GM12892 (cell line): Measurements from ENCODE around the gene SDHC.

Source experiments
- POLR2A ChIP-seq: IDR thresholded peaks from 2 replicates; pipeline ENCODE4 v1.6.1; 2011; ENCODE audit warnings: low read depth, low read length, control low read depth
- TAF1 ChIP-seq: IDR thresholded peaks from 2 replicates; pipeline ENCODE4 v1.6.1; 2011; ENCODE audit warnings: low read depth, mild to moderate bottlenecking, control low read depth, low read length, borderline replicate concordance

DNA sequence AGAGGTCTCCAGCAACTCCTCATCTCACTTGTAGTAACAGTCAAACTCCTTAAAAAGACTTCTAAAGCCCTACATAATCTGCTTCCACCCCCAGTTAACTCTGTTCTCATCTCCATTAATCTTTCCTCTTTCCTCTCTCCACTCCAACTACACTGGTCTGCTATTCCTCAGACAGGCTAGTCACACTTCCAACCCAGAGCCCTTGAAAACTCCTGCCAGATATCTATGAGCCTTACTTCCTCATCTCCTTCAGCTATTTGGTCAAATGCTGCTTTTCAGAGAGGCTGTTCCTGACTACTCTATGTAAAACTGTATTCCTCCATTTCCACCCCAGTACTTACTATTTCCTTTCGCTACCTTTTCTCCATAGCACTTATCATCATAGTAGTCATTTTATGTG is 31.2 kb upstream of the SDHC start:
- TF ChIP-seq POLR2A (no peak), TAF1 (no peak)
